Cardiac muscle cell (in vitro differentiated cells and primary cell): Measurements from ENCODE around the gene DLX6. TPM values are rescaled to one million over a fixed set of nuclear protein-coding genes. Genes with fewer than 3 reads are reported as not detected.

Source experiments
- DNase-seq, 2 donors: peaks; one replicate each; pipeline versions ENCODE4 v3.0.0 to v3.0.0-alpha.2; 2010 to 2017; ENCODE audit warnings: low read depth in 1 of 2, low spot score in 1 of 2
- H3K27ac ChIP-seq: fragments of 200-600 bp; sonication (generic); 2 replicates; pipeline ENCODE4 v1.5.1; 2016
- H3K27me3 ChIP-seq: fragments of 200-600 bp; sonication (generic); 2 replicates; pipeline ENCODE4 v1.6.0; 2016; ENCODE audit warnings: control low read depth
- H3K36me3 ChIP-seq: fragments of 200-600 bp; sonication (generic); 2 replicates; pipeline ENCODE4 v1.5.1; 2016; ENCODE audit warnings: control low read depth
- H3K4me1 ChIP-seq: fragments of 200-600 bp; sonication (generic); 2 replicates; pipeline ENCODE4 v1.8.1; 2017; ENCODE audit warnings: low read depth, mild to moderate bottlenecking, mixed run types
- H3K4me3 ChIP-seq: fragments of 200-600 bp; sonication (generic); 2 replicates; pipeline ENCODE4 v1.5.1; 2016; ENCODE audit warnings: mild to moderate bottlenecking
- H3K9me3 ChIP-seq: fragments of 200-600 bp; sonication (generic); 2 replicates; pipeline ENCODE4 v1.5.1; 2017; ENCODE audit warnings: low read depth, mild to moderate bottlenecking, control low read depth
- polyA plus RNA-seq: library from polyadenylated mRNA; unstranded; fragments of >200 nt; fragmentation: Nextera tagmentation; extraction: Ambion mirVana; gene quantifications from 2 replicates; pipeline ENCODE4 v1.2.1, GENCODE V29; 2016
- total RNA-seq: library from RNA; depleted of rRNA; stranded (reverse); fragments of >200 nt; gene quantifications from 2 replicates; pipeline ENCODE4 v1.2.3, GENCODE V29; 2016
- TF ChIP-seq, protein P1 (sequence below): IDR thresholded peaks from 2 replicates; pipeline ENCODE4 v1.5.1; 2012; ENCODE audit warnings: low read depth, mild to moderate bottlenecking, low read length

Gene DLX6
- total and polyA plus RNA-seq, 2 experiments from 2014 or later = not detected

DNA sequence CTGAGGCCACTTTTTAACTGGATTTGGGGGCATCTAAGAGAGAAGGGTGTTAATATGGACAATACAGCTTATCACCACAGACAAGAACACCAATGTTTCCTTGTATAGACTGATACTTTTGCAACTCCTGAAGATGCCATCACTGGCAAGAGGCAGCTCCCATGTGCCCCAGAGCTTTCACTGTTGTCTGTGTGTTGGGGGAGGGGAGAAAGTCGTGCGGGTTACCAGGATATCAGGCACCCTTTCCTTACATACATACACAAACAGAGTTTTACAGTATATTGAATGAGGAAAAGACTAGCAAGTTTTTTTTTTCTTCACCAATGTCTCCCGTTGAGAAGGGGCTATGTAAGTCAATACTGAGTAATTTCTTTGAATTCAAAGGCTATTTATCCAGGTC, 4.1 kb upstream of the DLX6 start:
- TF ChIP-seq, protein P1, sequence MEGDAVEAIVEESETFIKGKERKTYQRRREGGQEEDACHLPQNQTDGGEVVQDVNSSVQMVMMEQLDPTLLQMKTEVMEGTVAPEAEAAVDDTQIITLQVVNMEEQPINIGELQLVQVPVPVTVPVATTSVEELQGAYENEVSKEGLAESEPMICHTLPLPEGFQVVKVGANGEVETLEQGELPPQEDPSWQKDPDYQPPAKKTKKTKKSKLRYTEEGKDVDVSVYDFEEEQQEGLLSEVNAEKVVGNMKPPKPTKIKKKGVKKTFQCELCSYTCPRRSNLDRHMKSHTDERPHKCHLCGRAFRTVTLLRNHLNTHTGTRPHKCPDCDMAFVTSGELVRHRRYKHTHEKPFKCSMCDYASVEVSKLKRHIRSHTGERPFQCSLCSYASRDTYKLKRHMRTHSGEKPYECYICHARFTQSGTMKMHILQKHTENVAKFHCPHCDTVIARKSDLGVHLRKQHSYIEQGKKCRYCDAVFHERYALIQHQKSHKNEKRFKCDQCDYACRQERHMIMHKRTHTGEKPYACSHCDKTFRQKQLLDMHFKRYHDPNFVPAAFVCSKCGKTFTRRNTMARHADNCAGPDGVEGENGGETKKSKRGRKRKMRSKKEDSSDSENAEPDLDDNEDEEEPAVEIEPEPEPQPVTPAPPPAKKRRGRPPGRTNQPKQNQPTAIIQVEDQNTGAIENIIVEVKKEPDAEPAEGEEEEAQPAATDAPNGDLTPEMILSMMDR = no peak
- H3K36me3 ChIP-seq = no peaks in the 10 kb centered on the region
- H3K9me3 ChIP-seq = no peaks in the 10 kb centered on the region
- no peak for DNase-seq
- no peaks in the 10 kb centered on the region for H3K4me1 ChIP-seq
- H3K27me3 ChIP-seq = peaks cover 100% of the 10 kb centered on the region
- no peak overlapping the region for H3K4me3 ChIP-seq
- no peak overlapping the region for H3K27ac ChIP-seq

DNA sequence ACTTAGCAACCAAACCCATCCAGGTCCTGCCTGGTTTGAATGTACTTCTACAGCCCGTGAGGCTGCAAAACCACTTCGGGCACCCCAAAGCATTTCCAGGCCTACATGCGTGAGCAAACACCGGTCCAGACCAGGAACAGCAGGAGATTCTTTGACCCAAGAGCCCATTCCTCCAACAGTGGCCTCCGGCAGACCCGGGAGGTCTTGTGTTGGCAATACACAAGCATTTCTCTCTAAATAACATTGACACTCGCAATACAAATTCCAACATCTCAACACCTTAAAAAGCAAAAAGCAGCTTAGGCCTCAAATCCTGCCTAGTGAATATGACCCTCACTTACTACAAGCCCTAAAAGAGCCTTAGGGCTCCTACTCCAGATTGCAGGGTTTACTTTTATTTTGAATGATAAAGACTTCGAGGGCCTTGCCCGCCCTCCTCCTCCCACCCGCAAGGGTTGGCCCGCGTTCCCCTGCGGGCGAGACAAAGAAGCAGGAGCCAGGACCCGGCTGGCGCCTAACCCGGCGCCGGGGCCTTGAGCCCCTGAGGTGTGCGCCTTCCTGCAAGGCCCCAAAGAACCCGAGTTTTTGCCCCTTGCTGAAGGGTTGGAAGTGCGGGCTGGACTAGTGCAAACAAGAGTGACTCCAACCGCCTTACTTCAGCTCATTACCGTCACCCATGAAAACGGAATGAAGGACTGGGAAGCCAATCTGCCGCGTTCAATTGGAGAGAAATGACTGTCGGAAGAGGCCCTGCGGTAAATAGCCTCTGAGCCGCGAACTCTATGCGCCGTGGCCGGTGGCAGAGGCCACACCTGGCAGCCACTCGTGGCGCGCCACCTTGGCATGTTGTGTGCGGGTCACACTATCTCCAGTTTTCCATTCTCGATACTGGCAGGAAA, 3.4 kb upstream of the DLX6 start:
- no peaks in the 10 kb centered on the region for H3K36me3 ChIP-seq
- DNase-seq = no peak
- H3K4me1 ChIP-seq = no peaks in the 10 kb centered on the region
- no peak overlapping the region for H3K4me3 ChIP-seq
- H3K9me3 ChIP-seq = no peaks in the 10 kb centered on the region
- H3K27me3 ChIP-seq = peaks cover 100% of the 10 kb centered on the region
- TF ChIP-seq, protein P1 = no peak
- no peak overlapping the region for H3K27ac ChIP-seq

DNA sequence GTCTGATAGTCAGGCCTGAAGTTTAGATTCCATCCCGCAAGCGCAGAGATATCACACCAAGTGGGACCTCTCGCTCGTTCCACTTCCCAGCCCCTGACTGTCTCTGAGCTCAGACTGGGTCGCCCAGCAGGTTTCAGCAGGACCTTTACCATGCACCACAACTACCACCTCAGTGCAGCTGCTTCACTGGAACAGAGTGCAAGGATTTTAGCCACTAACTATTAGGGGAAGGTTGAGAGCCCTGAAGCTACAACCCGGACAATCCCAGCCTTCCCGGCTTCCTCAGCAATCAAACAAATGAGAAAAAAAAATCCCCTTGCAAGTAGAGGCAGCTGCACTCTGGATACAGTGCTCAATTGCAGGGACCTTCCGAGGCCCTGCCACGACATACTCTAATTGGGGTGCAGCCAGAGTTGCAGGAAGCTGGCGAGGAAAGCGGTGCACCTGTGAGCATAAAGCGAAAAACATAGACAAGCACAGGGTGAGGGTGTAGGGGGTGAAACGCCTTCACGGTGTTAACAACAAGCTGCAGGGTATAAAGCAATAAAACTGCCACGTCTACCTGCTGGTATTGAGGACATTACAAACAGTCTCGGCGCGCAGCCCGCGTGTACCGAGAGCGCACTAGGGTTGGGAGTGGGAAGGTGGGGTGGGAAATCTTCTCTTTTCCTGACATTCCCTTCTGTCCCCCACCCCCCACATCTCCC, 2.6 kb upstream of the DLX6 start:
- Histone ChIP-seq H3K27ac (no peak overlapping the region), H3K36me3 (no peaks in the 10 kb centered on the region), H3K4me3 (no peak overlapping the region), H3K27me3 (peaks cover 100% of the 10 kb centered on the region), H3K4me1 (no peaks in the 10 kb centered on the region), H3K9me3 (no peaks in the 10 kb centered on the region)
- TF ChIP-seq, protein P1 = no peak
- DNase-seq = no peak

DNA sequence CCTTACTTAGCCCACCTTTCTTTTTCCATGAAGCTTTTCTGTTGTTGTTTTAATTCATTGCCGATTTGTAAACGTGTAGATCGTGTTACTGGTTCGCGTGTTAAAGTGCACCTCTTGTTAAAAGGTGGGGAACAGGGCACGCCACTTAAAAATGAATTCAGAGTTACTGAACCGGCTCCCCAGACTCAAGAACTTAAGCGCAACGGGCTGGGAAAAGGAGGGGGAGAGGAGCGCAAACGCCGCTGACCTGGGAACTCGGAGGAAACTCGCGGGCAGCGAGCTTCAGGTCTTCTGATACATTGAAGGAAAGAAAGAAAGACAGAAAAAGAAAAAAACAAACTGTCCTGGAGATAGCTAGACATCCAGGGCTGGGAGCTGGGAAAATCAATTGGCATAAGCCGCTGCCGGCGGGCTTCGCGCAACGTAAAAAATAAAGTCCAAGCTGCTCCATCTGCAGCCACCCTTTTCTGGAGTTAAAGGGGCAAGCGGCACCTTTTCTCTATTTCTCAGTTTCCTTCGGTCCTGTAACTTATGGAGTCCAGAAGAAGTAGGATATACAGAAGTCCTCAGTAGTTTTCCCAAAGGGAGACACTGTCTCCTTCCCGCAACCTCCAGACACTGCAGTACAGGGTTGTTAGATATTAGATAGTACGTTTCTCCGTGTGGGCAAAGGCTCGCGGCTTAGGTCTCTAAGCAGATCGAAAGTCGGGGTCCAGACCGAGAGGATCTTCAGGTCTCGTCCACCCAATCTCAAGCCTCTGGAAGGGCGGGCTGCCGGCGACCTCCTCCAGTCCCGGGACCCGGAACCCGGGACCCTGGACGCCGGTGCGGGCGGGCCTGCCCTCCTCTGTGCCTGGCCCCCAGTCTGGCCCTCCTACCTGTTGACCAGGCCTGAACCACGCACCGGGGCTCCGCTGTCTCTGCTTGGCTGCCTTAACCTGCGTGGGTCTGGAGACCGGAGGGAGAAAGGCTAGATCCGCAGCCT, 1.8 kb upstream of the DLX6 start:
- no peaks in the 10 kb centered on the region for H3K9me3 ChIP-seq
- no peaks in the 10 kb centered on the region for H3K36me3 ChIP-seq
- no peak for DNase-seq
- H3K4me3 ChIP-seq = no peak overlapping the region
- H3K27me3 ChIP-seq = peaks cover 100% of the 10 kb centered on the region
- H3K27ac ChIP-seq = no peak overlapping the region
- TF ChIP-seq, protein P1 = no peak
- no peaks in the 10 kb centered on the region for H3K4me1 ChIP-seq
